KOPT-K1 (cell line): ENCODE measurements around the gene SLC1A3.
"Not testable (repeated sequence)": the region's sequence is repeated elsewhere in the genome, so short reads cannot be mapped to it uniquely, and the experiment has no call there.

Source experiments
- H3K27ac ChIP-seq: fragments of 200-600 bp; sonication (generic); 2 replicates; pipeline ENCODE4 v1.5.1; 2016; ENCODE audit warnings: antibody characterized with exemption, mild to moderate bottlenecking, low read depth, low read length; ENCODE audit not compliant: poor library complexity, severe bottlenecking
- H3K36me3 ChIP-seq: fragments of 200-600 bp; sonication (generic); 2 replicates; pipeline ENCODE4 v1.5.1; 2017; ENCODE audit warnings: antibody characterized with exemption, mild to moderate bottlenecking, low read length, moderate library complexity; ENCODE audit not compliant: insufficient read depth
- H3K9me3 ChIP-seq: fragments of 200-600 bp; sonication (generic); 2 replicates; pipeline ENCODE4 v1.5.1; 2017; ENCODE audit warnings: antibody characterized with exemption, low read length, mild to moderate bottlenecking; ENCODE audit not compliant: insufficient read depth, poor library complexity, severe bottlenecking

SLC1A3 gene

DNA sequence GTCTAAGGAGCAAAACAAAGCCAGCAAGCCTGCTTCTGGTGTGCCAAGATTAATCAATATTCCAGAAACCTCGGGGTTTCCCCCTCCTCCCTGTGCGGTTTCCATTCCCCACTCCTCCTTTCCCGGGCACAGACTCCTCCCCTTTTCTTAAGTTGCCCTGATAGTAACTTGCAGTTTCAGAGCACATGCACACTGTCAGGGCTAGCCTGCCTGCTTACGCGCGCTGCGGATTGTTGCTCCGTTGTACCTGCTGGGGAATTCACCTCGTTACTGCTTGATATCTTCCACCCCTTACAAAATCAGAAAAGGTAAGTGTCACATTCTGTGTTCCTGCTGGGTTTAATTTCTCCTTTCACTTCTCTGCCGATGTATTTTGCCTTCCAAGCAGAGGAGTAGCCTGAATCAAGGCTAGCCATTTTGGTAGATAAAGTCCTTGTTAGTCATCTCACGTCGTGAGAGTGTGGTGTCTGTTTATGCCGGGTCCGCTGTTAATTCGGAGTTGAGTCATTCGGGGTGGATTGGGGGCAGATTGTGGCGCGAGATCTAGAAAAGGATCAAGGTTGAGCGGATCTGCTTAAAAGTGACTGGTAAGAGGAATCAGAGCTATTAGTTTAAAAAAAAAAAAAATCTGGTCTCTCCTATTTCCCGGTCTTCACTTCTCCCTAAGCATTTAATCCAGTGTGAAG is at the start of gene SLC1A3:
TSS of gene SLC1A3 (plus strand) at position 179 of the 686 bp plus-strand sequence. CDS start 1,818 bp downstream, outside the sequence.
- no peak within 1 kb of the TSS for H3K27ac ChIP-seq
- H3K36me3 ChIP-seq: no peaks in the 10 kb centered on the region
- H3K9me3 ChIP-seq: peaks cover 6% of the 10 kb centered on the region

GRCh38 chr5:36558641-36559040 is 47.8 kb upstream of the SLC1A3 start:
- no peaks in the 10 kb centered on the region for H3K36me3 ChIP-seq
- no peak overlapping the region for H3K27ac ChIP-seq
- no peaks in the 10 kb centered on the region for H3K9me3 ChIP-seq

- Histone ChIP-seq H3K36me3 (no peaks in the 10 kb centered on the region), H3K27ac (no peak overlapping the region), H3K9me3 (no peaks in the 10 kb centered on the region)
These were observed 44.8 kb upstream of the SLC1A3 start for GRCh38 chr5:36561601-36562000.

DNA sequence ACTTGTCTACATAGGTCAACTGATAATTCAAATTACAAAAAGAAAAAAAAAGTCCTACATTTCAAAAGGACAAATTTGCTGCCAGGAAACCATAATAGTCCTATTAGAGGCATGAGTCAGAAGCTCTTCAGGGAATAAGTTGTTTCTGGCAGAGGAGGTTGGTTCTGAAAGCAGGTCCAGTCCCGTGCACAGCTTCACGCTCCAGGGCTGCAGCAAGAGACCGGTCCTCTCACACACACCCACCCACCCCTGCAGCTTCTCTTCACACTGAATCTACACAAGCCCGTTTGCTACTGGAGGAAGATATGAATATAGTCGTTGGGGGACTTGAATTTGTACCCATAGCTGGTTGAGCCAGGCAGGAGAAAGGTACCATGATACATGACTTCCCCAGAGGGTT is 36.9 kb upstream of the SLC1A3 start:
- no peaks in the 10 kb centered on the region for H3K9me3 ChIP-seq
- no peaks in the 10 kb centered on the region for H3K36me3 ChIP-seq
- no peak overlapping the region for H3K27ac ChIP-seq

DNA sequence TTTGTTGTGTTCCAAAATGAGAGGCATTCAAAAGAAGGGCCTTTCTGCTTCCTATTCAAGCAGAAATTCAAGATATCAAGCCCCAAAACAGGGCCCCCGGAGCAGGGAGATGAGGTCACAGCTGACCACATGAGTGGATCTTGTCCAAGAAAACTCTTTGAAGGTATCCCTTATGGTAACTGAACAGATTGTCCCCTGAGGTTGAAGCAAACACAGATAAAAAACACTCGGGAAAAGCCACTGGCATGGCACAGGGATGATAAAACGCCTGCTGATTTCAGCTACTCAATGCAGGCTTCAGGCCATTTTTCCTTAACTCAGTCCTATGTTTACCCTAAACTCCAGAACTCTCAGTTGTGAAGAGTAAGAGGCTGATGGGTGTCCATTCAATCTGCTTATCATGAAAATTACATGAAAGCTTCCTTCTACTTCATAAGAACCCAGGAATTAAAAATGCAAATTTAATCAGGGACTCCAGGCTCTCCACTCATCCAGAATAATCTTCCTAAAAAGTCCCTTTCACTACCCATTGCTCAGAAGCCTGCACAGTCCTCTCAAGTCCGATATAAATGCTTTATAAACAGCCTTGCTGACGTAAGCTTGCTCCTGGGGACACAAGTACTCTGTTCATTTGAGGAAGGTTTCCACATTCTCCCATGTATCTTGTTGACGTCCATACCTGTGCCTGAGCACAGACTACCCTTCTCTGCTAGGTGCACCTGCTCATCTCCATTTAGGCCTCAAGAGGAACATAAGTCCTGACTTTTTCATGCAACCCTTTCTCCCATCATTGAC is 35.9 kb upstream of the SLC1A3 start:
- Histone ChIP-seq H3K36me3 (no peaks in the 10 kb centered on the region), H3K9me3 (no peaks in the 10 kb centered on the region), H3K27ac (no peak overlapping the region)

DNA sequence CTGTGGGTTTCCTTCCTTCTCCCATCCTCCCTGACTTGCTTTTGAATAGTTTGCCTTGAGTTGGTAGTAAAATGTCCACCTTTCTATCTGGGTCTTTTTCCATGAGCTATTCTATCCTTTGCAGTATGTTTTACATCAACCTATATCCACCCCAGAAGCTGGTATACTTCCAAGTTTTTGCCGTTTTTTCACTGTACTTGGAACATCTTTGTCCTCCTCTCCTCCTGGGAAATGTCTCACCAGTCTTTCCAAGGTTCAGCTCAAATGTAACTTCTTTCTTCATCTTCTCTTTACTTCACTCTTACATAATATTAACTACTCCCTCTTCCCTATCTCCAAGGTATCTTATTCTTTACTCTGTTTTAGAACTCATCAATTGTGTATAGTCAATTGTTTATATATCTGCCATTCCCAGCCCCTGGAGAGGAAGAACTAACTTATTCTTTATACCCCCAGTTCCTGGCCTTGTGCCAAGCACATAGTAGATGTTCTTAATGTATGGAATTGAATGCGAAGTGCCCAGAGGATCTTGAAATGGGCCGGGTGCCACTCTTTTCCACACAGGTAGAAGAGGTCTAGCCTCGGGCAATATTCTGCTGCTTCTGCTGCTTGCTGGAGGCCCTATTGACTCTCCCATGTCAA is 34.9 kb upstream of the SLC1A3 start:
- no peak overlapping the region for H3K27ac ChIP-seq

DNA sequence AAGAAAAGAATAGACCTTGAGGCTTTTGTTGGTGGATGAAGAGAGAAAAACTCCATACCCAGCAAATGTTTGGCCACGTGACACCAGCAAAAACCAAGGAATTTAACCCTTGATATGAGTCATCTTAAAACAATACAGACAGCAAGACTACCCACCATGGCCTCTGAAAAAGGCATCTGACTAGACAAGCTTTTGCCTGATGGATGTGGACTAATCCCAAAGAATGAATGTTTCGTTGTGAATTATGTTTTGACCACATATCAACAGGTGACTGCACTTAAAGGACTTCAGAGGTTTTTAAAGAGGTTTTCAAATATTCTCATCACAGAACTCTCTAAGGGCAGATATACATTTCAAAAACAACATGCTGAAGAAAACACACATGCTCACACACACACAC is 33.0 kb upstream of the SLC1A3 start:
- Histone ChIP-seq H3K9me3 (no peaks in the 10 kb centered on the region), H3K36me3 (no peaks in the 10 kb centered on the region), H3K27ac (no peak overlapping the region)

More for the DNA sequence above, 34.9 kb upstream of the SLC1A3 start:
- Histone ChIP-seq H3K9me3 (no peaks in the 10 kb centered on the region), H3K36me3 (no peaks in the 10 kb centered on the region)

GRCh38 chr5:36575361-36575781 is 31.0 kb upstream of the SLC1A3 start:
- no peaks in the 10 kb centered on the region for H3K9me3 ChIP-seq
- no peak overlapping the region for H3K27ac ChIP-seq
- H3K36me3 ChIP-seq: no peaks in the 10 kb centered on the region

DNA sequence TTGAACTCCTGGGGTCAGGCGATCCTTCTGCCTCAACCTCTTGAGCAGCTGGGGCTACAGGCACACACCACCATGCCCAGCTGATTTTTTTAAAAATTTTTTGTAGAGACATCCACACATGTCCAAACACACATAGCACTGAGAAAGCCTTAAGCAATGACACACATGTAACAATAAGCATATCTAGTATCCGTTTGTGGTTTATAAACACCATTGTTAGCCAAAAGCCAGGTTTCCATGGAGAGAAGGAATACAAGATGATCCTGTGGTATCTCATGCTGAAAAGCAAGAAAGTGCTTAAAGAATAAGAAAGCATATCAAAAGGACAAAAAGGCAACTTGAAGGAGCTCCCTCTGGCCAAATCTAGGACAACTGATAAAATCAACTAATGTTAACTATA is 29.7 kb upstream of the SLC1A3 start:
- H3K27ac ChIP-seq: no peak overlapping the region
- H3K36me3 ChIP-seq: no peaks in the 10 kb centered on the region
- no peaks in the 10 kb centered on the region for H3K9me3 ChIP-seq

DNA sequence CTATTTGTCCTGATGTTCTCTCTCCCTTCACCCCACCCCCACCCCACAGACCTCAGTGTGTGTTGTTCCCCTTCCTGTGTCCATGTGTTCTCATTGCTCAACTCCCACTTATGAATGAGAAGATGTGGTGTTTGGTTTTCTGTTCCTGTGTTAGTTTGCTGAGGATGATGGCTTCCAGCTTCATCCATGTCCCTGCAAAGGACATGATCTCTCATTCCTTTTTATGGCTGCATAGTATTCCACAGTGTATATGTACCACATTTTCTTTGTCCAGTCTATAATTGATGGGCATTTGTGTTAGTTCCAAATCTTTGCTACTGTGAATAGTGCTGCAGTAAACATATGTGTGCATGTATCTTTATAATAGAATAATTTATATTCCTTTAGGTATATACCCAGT is 26.5 kb upstream of the SLC1A3 start:
- H3K9me3 ChIP-seq, H3K27ac ChIP-seq, H3K36me3 ChIP-seq: not testable (repeated sequence)

DNA sequence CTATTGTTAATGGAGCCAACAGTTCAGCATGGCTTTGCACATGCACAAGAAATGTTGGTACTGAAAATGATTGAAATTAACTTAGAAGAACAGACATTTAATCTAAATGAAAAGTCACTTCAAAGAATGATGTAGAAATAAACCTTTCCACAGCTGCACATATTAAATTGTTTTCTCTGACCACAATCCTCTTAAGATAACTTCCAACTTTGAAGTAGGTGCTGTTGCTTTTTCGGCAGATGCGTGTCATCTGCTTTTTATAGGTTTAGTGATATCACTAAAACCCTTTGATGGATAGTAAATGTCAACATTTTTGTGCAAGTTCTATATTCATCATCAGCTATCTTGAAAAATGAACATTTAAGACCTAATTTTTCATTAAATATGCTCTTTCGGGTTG is 25.3 kb upstream of the SLC1A3 start:
- no peaks in the 10 kb centered on the region for H3K9me3 ChIP-seq
- H3K27ac ChIP-seq: no peak overlapping the region
- no peaks in the 10 kb centered on the region for H3K36me3 ChIP-seq

DNA sequence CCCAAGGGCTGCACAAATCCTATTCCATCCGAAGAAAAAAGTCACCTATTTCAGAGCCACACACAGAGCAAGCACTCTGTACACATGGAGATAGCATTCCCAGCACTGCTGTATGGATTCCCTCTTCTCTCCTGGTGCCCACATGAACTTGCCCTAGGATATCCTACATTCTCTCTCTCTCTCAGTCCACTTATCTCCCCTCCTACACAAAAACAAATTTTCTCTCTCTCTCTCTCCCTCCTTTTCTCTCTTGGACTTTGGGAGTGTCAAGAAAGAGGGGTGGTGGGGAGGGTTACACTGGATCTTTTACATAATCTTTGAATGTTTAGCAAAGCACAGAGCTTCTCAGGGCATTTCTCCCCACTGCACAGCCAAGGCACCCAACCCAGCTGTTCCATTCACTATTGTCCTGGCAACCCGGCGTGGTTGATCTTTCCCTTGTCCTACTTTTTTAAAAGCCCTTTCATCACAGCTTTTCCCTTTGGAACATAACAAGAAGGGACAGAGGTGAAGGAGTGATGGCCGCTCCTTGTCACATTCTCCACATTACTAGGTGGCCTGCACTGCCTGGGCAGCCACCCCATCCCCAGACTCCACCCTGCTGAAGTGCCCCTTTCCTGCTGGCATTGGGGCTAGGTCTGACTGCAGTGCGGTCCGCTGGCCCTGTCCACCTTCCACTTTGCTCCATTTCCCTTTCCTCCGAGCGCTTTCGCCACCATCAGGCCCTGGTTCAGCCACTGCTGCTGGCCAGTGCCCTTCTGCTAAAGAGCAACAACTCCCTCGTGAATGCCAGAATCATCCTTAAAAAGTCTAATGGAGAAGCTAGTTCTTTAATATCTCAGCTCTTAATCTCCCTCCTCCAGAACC is 22.2 kb upstream of the SLC1A3 start:
- H3K9me3 ChIP-seq: no peaks in the 10 kb centered on the region
- no peaks in the 10 kb centered on the region for H3K36me3 ChIP-seq
- no peak overlapping the region for H3K27ac ChIP-seq

- Histone ChIP-seq H3K9me3 (no peaks in the 10 kb centered on the region), H3K36me3 (no peaks in the 10 kb centered on the region), H3K27ac (no peak overlapping the region)
These were observed 20.7 kb upstream of the SLC1A3 start for GRCh38 chr5:36585701-36586100.

- no peaks in the 10 kb centered on the region for H3K36me3 ChIP-seq
- no peak overlapping the region for H3K27ac ChIP-seq
- H3K9me3 ChIP-seq: no peaks in the 10 kb centered on the region
These were observed 19.1 kb upstream of the SLC1A3 start for GRCh38 chr5:36587354-36587753.

GRCh38 chr5:36589735-36590134 is 16.7 kb upstream of the SLC1A3 start:
- not testable (repeated sequence) for H3K27ac ChIP-seq, H3K36me3 ChIP-seq, H3K9me3 ChIP-seq
